GM21723 (cell line): Measurements from ENCODE around the gene BCAS4.

Experiments used
- ATAC-seq: cut with Tn5 transposase; IDR thresholded peaks from one replicate; pipeline ENCODE4 v1.9.1; 2021; ENCODE audit warnings: mild to moderate bottlenecking, moderate library complexity; ENCODE audit not compliant: unreplicated experiment

Gene BCAS4

DNA sequence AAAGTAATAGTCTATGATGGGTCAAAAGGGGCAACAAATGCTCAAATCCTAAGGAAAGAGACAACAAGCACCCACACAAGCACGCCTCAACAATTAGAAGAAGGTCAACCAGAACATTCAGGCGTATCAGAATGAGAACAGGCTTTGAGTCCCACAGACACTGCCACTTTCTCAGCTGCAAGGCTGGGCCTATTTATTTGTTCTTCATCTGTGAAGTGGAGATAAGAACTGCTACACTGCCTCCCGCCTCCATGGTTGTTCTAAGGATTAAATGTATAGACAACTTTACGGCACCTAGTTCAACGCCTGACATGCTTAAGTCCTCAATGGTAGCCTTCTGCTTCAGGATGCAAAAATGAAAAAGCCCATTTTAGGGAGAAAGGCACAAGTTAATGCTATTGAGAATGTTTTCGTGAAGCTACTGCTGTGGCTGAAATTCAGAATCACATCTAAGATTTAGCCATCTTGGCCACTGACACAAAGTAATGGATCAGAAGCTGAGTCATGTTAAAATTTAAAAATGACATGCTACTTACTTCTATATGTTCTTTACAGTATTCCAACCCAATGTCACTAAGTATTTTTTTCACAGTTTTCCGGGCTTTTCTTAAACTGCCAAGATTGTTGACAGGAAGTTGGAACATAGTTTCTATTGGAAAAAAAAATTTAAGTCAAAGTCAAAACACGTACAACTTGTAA lies 108.6 kb downstream of the BCAS4 start:
- no peak for ATAC-seq

DNA sequence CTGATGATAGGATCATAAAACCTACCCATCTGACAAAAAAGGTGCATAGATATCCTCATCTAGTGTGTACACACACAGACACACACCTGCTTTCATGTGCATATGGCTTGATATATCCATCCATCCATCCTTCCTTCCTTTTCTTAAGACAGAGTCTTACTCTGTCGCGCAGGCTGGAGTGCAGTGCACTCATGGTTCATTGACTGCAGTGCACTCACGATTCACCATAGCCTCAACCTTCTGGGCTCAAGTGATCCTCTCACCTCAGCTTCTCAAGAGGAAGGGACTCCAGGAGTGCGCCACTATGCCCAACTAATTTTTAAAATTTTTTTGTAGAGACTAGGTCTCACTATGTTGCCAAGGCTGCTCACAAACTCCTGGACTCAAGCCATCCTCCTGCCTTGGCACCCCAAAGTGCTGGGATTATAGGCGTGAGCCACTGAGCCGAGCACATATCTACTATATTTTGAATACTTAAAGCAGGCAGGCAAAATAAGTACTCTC lies 109.3 kb downstream of the BCAS4 start:
- ATAC-seq: no peak

DNA sequence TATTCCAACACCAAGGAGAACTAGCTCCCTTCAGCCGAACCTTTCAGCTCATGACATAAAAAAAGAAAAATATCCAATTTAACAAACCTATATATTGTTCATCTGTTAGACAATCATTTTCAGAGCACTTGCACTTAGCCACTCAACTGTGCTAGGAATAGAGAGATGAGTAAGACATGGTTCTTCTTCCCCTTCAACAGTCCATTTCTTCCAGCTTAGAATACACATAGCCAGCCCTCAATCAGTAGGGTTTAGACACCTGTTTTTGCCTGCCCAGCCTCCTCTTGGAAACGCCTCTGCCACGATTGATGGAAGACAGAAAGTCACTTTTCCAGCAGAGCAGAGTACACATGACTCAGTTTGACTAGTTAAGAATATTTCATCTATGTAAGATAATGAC lies 114.6 kb downstream of the BCAS4 start:
- no peak for ATAC-seq

DNA sequence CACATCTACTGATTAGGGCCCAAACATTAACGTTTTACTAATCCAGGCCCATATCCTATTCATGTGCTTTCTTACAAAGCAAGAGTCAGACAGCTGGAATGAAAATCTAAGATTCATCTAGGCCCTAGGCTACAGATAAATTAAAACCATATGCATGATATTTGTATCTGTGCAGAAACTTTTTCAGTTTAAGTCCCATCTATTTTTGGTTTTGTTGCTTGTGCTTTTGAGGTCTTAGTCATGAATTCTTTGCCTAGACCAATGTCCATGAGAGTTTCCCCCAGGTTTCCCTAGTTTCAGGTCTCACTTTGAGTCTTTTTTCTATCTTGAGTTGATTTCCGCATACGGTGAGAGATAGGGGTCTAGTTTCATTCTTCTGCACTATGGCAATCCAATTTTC lies 116.2 kb downstream of the BCAS4 start:
- no peak for ATAC-seq

DNA sequence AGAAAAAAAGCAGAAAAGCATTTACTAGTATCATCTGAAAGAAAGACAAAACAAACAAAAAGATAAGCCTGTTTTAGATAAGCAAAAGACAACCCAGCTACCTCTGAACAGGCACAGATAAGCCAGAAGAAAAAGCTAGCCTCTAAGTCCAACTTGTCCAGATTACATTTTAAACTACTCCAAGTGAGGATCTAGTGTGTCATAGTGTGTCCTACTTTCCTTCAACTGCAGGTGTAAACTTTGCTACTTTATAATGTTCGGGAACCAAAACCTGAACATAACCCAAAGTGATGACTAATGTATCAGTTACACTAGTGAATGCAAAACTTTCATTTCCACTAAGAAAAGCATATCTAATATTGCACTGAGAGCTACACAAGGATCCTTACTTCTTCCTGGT lies 116.9 kb downstream of the BCAS4 start:
- no peak for ATAC-seq

DNA sequence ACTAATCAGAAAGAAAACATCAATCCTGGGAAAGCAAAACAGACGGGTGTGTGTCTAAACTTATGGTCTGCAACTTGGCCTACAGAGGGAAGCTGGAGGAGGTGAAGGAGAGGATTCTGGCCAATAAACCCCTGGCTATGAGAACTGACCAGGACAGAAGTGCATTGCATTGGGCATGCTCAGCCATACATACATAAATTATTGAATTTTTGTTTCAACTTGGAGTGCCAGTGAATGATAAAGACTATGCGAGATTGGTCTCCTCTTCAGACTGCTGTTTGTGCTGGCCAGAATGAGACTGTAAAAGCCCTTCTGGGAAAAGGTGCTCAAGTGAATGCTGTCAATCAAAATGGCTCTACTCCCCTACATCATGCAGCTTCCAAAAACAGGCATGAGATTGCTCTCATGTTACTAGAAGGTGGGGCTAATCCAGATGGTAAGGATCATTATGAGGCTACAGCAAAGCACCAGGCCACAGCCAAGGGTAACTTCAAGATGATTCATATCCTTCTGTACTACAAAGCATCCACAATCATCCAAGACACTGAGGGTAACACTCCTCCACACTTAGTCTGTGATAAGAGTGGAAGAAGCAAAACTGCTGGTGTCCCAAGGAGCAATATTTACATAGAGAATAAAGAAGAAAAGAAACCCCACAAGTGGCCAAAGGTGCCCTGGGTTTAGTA lies 119.0 kb downstream of the BCAS4 start:
- ATAC-seq: no peak

DNA sequence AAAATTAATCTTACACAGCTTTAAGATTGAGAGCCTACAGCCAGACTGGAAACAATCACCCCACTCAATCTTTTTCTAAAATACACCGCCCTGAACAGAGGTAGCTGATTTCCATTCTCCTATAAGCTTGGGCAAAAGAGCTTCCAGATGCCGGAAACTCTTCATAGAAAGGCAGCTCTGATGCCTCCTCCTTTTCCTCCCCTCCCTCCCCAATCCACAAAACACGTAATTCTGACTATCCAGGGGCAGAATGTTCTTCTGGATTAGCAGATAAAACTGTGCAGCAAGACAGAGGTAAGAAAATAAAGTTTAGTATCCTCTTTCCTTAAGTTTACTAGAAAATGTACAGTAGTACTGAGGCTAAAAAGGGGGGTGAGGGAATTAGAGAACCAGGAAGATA lies 120.6 kb downstream of the BCAS4 start:
- ATAC-seq: no peak

DNA sequence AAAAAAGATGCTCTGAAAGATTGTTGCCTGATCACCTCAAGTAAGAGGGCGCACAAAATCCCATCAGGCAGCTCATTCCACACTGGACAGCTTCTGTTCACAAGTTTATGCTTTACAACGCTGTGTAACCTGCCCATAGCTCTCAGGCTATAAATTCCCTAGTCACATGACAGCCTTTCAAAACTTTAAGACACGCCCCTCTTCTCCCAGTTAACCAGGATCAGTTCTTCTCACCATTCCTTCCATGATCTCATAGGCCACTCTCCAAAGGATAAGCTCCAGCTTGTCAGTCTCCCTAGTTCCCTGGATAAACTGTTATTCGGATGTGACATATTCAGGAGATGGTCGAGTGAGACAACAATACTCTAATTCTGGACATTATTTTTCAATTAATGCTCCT lies 121.4 kb downstream of the BCAS4 start:
- no peak for ATAC-seq

DNA sequence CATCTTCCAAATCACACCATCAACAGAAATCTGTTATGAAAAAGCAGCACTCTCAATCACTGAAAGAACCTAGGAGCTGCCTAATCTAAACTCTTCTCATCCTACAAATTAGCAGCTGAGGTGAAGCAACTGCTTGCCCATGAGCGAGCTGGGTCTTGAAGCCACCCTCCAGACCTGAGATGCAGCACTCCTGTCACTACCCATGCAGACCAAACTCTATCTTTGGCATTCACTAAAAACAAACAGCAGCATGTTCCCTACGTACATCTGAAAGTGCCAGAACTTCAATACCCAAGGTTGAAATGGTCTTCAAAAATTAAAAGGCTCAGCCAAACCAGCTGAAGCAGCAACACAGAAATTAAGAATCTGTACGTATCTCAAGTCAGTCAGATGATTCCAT lies 122.1 kb downstream of the BCAS4 start:
- ATAC-seq: no peak

DNA sequence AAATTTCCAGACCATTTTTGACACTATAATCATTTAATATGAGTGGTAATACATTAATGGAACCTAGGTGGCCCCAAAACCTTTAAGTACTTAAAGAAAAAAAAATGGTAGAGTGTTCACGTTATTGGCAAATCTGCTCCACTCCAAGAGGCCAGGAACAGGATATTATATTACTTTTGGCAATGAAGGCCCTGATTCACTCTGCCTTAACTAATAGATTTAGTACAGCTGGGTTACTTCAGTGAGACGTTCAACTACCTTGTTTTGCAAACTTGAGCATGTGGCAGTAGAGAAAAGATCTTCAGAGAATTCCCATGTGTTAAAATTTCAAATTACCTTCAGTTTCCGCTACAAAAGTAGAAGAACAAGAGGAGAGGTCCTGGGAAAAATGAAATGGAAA lies 123.5 kb downstream of the BCAS4 start:
- ATAC-seq: no peak

DNA sequence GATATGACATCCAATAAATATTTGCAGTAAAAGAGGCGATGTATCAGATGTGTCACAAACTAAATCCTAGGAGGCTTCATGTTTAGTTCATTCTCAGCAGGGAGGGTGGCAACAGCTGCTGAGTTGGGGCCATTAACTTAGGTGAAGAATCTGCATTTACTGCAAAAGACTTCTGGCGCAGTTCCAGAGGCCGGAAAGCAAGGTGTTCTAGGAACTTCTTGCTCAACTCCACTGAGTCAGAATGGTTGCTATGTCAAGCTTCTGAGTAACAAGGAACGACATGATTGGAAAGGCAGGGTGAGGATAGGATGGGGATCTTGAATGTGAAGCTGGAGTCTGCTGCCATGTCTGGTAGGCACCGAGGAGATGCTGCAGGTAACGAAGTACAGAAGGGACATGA lies 124.7 kb downstream of the BCAS4 start:
- ATAC-seq: no peak

DNA sequence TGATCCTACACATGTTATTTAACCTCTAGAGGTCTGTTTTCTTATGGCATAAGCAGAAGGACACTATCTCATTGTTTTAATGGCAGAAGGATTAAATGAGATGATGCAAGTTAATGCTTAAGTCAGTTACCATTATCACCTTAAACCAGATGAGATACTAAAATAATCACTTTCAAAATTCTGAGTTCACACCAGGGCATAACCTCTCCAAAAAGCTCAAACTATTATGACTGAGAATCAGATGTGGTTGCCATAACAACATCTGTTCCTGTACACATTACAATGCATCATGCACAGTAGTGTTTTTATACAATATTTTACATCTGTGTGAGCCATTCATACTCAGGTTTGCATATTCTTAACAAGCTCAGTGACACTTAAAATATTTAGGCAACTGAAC lies 126.1 kb downstream of the BCAS4 start:
- ATAC-seq: no peak

DNA sequence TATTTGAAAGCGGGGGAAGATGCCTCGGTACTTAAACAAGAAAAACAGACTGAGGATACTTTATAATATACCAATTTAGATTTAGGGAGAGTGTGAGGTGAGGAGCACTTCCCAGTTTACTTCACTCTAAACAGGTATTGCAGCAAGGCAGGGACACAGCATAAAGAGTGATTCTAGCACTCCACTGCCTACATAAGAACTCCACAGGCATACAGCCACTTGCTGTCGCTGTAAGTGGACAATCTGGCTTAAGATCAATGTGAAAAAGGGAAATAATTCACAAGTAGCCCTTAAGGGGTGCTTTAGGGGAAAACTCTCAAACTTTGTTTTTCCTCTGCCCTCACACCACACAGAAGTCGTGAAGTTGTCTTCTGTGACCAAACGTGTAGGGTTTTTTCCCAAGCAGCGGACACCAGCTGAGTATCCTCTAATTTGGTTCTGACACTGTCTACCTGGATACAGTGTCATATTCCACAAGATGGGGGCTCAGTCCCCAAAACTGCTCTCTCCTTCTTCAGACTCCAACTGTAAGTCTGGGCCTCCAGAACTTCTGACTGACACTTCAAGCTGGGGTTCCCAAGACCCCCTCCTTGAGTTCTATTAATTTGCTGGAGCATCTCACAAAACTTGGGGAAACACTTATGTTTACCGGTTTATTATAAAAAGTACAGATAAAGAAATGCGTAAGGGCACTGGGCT lies 127.1 kb downstream of the BCAS4 start:
- no peak for ATAC-seq

DNA sequence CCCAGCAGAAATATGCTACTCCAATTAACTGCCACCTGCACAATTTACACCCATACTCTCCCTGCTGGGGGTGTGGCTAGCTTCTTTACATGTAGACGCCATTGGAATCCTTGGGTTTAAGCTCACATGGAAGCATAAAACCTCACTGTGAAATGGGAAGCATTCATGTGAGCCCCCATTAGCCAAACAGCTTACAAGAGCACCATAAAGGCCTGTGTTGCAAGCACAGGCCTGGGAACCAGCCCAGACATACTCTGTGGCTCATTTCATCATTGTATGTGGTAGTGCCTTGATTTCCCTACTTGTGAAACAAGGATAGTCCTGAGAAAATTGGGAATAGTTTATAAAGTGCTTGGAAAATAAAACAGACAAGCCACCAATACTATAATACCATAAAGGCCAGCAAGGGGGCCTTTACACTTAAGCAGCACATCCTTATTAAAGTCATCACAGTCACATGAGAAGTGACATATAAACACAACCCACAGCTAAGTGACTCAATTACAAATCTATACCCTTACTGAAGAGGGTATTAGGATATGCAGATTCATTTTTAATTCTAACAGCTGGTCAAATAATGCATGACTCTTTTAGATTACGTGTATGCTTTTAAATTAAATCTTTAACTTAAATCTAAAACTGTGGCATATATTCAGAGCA lies 129.5 kb downstream of the BCAS4 start:
- no peak for ATAC-seq

DNA sequence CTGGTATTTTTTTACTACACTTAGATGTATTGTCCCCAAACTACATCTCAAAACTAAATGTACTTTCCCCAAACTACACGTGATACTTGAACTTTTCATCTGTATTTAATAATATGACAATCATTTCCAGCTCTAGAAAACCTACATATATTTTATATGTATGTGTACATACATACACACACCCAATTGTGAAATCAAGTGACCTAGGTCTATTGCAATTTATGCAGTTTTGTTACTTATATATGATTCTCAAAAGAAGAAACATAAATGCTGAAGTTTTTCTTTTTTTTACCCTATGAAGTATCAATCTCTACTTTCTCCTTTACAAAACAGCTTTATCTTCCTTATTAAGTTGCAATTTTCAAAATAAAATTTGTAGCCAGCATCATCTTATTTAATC lies 131.7 kb downstream of the BCAS4 start:
- ATAC-seq: no peak
